Esophagus squamous epithelium (tissue), 4 donors: ENCODE measurements around the gene GNPTAB.

ENCODE experiments used
- POLR2A ChIP-seq, 4 donors: fragments of 450-650 bp; IDR thresholded peaks; one replicate each; pipeline ENCODE4 v1.6.1; 2017; ENCODE audit warnings: antibody characterized with exemption in 4 of 4, mild to moderate bottlenecking in 4 of 4, moderate library complexity in 3 of 4
- TF ChIP-seq, protein P1 (sequence below), 6 experiments: fragments of 450-650 bp in 4 of 6; fragments of 200-600 bp in 2 of 6; sonication (generic) in 2 of 6; IDR thresholded peaks; one replicate each; pipeline ENCODE4 v1.5.1; 2016 to 2019; ENCODE audit warnings: antibody characterized with exemption in 6 of 6, mild to moderate bottlenecking in 4 of 6, moderate library complexity in 4 of 6

DNA sequence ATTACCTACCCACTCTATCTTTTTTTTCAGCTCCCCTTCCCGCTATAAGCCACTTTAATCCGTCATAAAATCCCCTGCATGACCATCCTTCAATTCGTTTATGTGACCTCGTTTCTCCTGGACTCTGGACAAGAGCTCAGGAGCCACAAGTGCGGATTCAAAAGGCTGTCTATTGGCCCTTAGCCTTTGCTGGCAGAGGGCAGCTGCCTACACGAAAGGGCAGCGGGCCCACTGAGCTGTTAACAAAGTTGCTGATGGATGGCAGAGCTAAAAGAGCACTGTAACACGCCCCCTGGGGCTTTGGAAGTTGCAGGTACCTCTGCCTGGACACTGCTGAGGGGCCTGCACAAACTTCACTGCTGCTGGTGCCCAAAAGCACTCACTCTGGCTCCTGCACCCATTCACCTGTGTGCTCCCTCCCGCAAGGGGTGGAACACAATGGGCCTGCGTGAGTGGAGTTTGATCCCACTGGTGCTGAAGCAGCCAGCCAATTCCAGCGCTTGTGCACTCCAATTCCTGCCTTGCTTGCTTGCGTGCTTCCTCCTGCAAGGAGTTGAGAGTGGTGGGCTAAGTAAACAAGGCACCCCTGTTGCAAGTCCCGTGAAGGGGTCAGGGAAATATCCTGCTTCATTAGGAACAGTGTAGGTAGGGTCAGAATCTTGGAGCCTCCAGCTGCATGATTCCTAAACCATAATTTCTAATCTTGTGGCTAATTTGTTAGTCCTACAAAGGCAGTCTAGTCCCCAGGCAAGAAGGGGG lies 36.0 kb upstream of the GNPTAB start:
- TF ChIP-seq, protein P1, sequence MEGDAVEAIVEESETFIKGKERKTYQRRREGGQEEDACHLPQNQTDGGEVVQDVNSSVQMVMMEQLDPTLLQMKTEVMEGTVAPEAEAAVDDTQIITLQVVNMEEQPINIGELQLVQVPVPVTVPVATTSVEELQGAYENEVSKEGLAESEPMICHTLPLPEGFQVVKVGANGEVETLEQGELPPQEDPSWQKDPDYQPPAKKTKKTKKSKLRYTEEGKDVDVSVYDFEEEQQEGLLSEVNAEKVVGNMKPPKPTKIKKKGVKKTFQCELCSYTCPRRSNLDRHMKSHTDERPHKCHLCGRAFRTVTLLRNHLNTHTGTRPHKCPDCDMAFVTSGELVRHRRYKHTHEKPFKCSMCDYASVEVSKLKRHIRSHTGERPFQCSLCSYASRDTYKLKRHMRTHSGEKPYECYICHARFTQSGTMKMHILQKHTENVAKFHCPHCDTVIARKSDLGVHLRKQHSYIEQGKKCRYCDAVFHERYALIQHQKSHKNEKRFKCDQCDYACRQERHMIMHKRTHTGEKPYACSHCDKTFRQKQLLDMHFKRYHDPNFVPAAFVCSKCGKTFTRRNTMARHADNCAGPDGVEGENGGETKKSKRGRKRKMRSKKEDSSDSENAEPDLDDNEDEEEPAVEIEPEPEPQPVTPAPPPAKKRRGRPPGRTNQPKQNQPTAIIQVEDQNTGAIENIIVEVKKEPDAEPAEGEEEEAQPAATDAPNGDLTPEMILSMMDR (IDR thresholded peaks at IDR 0.05): no peak
- no peak for TF ChIP-seq POLR2A (IDR thresholded peaks at IDR 0.05)
